H1 (cell line): ENCODE results near the gene CYP26A1. TPM values are rescaled to one million over a fixed set of nuclear protein-coding genes. Genes with fewer than 3 reads are reported as not detected.

ENCODE experiments used
- ATF2 ChIP-seq: IDR thresholded peaks from 2 replicates; pipeline ENCODE4 v1.6.1; 2012; ENCODE audit warnings: low read length, inconsistent platforms
- BACH1 ChIP-seq: IDR thresholded peaks from 2 replicates; pipeline ENCODE4 v1.6.1; 2012; ENCODE audit warnings: low read length, improper control_type of control experiment
- BCL11A ChIP-seq, 2 experiments: IDR thresholded peaks; one replicate each; pipeline ENCODE4 v1.6.1; 2011; ENCODE audit warnings: low read depth in 2 of 2, low read length in 2 of 2, mild to moderate bottlenecking in 2 of 2
- CREB1 ChIP-seq: IDR thresholded peaks from 2 replicates; pipeline ENCODE4 v1.6.1; 2012; ENCODE audit warnings: inconsistent platforms
- CTCF ChIP-seq, 3 experiments: IDR thresholded peaks; 1 replicate in 2 of 3; 2 replicates in 1 of 3; pipeline versions ENCODE4 v1.5.1 to v1.6.1; 2011; ENCODE audit warnings: low read length in 3 of 3, mild to moderate bottlenecking in 3 of 3, inconsistent platforms in 2 of 3, low read depth in 1 of 3, moderate library complexity in 1 of 3; ENCODE audit not compliant: insufficient read depth in 1 of 3; ENCODE audit errors: control extremely low read depth in 1 of 3
- E2F6 ChIP-seq: IDR thresholded peaks from 2 replicates; pipeline ENCODE4 v1.6.1; 2012; ENCODE audit warnings: inconsistent platforms
- HDAC2 ChIP-seq, 2 experiments: fragments of 300-600 bp in 1 of 2; sonication (generic) in 1 of 2; IDR thresholded peaks; 2 replicates each; pipeline ENCODE4 v1.6.1; 2011 to 2012; ENCODE audit warnings: low read depth in 2 of 2, low read length in 2 of 2, mild to moderate bottlenecking in 2 of 2, moderate library complexity in 2 of 2, borderline replicate concordance in 1 of 2, inconsistent platforms in 1 of 2
- HDAC6 ChIP-seq: IDR thresholded peaks from one replicate; pipeline ENCODE4 v1.7.1; 2012; ENCODE audit warnings: low read depth, mild to moderate bottlenecking, inconsistent platforms, low read length, moderate library complexity
- JUN ChIP-seq: IDR thresholded peaks from 2 replicates; pipeline ENCODE4 v1.6.1; 2011; ENCODE audit warnings: low read depth, mild to moderate bottlenecking, improper control_type of control experiment, low read length
- KDM4A ChIP-seq: IDR thresholded peaks from one replicate; pipeline ENCODE4 v1.7.1; 2012; ENCODE audit warnings: low read depth, mild to moderate bottlenecking, moderate library complexity, low read length, inconsistent platforms; ENCODE audit not compliant: severe bottlenecking
- KDM5A ChIP-seq: fragments of 200-600 bp; IDR thresholded peaks from 2 replicates; pipeline ENCODE4 v1.7.1; 2012; ENCODE audit warnings: mild to moderate bottlenecking, low read length, inconsistent platforms, mixed read lengths
- MAFK ChIP-seq: IDR thresholded peaks from 2 replicates; pipeline ENCODE4 v1.6.1; 2012; ENCODE audit warnings: low read depth, mild to moderate bottlenecking, improper control_type of control experiment, low read length
- NANOG ChIP-seq: IDR thresholded peaks from 2 replicates; pipeline ENCODE4 v1.6.1; 2011; ENCODE audit warnings: low read length, low read depth, mild to moderate bottlenecking, inconsistent platforms; ENCODE audit not compliant: insufficient read depth, poor library complexity, severe bottlenecking
- NRF1 ChIP-seq: IDR thresholded peaks from 2 replicates; pipeline ENCODE4 v1.6.1; 2011; ENCODE audit warnings: mild to moderate bottlenecking, low read depth, low read length, improper control_type of control experiment
- POLR2A ChIP-seq, 2 experiments: IDR thresholded peaks; 1 replicate in 1 of 2; 2 replicates in 1 of 2; pipeline ENCODE4 v1.6.1; 2011; ENCODE audit warnings: low read depth in 2 of 2, low read length in 2 of 2, mild to moderate bottlenecking in 2 of 2; ENCODE audit errors: control extremely low read depth in 1 of 2
- POLR2AphosphoS5 ChIP-seq: IDR thresholded peaks from 2 replicates; pipeline ENCODE4 v1.6.1; 2011; ENCODE audit warnings: low read depth, low read length
- RBBP5 ChIP-seq: IDR thresholded peaks from 2 replicates; pipeline ENCODE4 v1.7.1; 2012; ENCODE audit warnings: low read depth, mild to moderate bottlenecking, inconsistent platforms, low read length, moderate library complexity, borderline replicate concordance
- SIX5 ChIP-seq: IDR thresholded peaks from 2 replicates; pipeline ENCODE4 v1.6.1; 2011; ENCODE audit warnings: mild to moderate bottlenecking, low read depth, low read length
- SP2 ChIP-seq: IDR thresholded peaks from 2 replicates; pipeline ENCODE4 v1.6.1; 2012; ENCODE audit warnings: mild to moderate bottlenecking, low read length, inconsistent platforms
- SP4 ChIP-seq: IDR thresholded peaks from 2 replicates; pipeline ENCODE4 v1.6.1; 2012; ENCODE audit warnings: low read length, inconsistent platforms
- TBP ChIP-seq: IDR thresholded peaks from 2 replicates; pipeline ENCODE4 v1.6.1; 2011; ENCODE audit warnings: low read depth, low read length, improper control_type of control experiment
- YY1 ChIP-seq: IDR thresholded peaks from 2 replicates; pipeline ENCODE4 v1.6.1; 2011; ENCODE audit warnings: low read depth, mild to moderate bottlenecking, low read length
- polyA plus RNA-seq, 7 experiments: library from polyadenylated mRNA; depleted of rRNA in 3 of 7; stranded (reverse) in 5 of 7; unstranded in 2 of 7; fragments of >200 nt in 5 of 7; fragments of 200-250 nt in 2 of 7; gene quantifications; 1 replicate in 5 of 7; 2 replicates in 1 of 7; 4 replicates in 1 of 7; pipeline versions ENCODE4 v1.2.1 to v1.2.3, GENCODE V29; 2011 to 2013; ENCODE audit warnings: missing spikeins in 2 of 7, mixed read lengths in 2 of 7
- total RNA-seq: library from RNA; stranded (reverse); fragmentation: NEBNext Ultra II Directional; extraction: Animal tissue kit (Norgen Biotek cat#: 25700); gene quantifications from 2 replicates; pipeline ENCODE4 v1.2.1, GENCODE V29; 2021

CYP26A1 gene
- total and polyA plus RNA-seq, 2 of the 8 experiments (the other 6 are each of a cell fraction or from before 2014, with no cell fraction given): 5.0 to 9.1 TPM

- TF ChIP-seq BACH1 (peak; percentile 49; the same call in 1 of the 2 replicates), KDM5A (no peak), CREB1 (no peak), JUN (no peak), SIX5 (no peak), YY1 (0 out of 2 replicates have a peak, but pooled peaks have one; percentile 41), MAFK (no peak), HDAC2 (IDR thresholded peaks at IDR 0.05; ENCODE audit: borderline replicate concordance in 1 of 2, low read depth in 2 of 2, low read length in 2 of 2) (no peak), CTCF (IDR thresholded peaks at IDR 0.05; ENCODE audit: control extremely low read depth in 1 of 3, insufficient read depth in 1 of 3, low read depth in 1 of 3, low read length in 3 of 3) (peak in 2 of 3 experiments; percentile 75 to 82; a peak in 3 of 4 replicates), POLR2A (IDR thresholded peaks at IDR 0.05; ENCODE audit: control extremely low read depth in 1 of 2, low read depth in 2 of 2, low read length in 2 of 2) (no peak), NRF1 (no peak), POLR2AphosphoS5 (no peak), BCL11A (IDR thresholded peaks at IDR 0.05; ENCODE audit: low read depth in 2 of 2, low read length in 2 of 2) (no peak), ATF2 (no peak), RBBP5 (no peak), HDAC6 (no peak), E2F6 (no peak), SP4 (no peak), TBP (no peak), KDM4A (no peak), SP2 (no peak), NANOG (no peak)
Observed at GRCh38 chr10:93039721-93040120, 34.0 kb upstream of the CYP26A1 start (continued).
